Pons (tissue), 1 donor: Measurements from ENCODE around the gene PRDM2.

Source experiments
- DNase-seq: peaks from one replicate; pipeline ENCODE4 v3.0.0-alpha.2; 2016; ENCODE audit warnings: low spot score

Gene PRDM2

GRCh38 chr1:13842497-13842896 is 142.5 kb downstream of the PRDM2 start:
- DNase-seq = no peak

- DNase-seq = no peak
Measured at GRCh38 chr1:13851726-13852125, 151.7 kb downstream of the PRDM2 start.

GRCh38 chr1:13855554-13855953 is 155.6 kb downstream of the PRDM2 start:
- DNase-seq = no peak

- no peak for DNase-seq
Measured at GRCh38 chr1:13860031-13860430, 160.0 kb downstream of the PRDM2 start.

GRCh38 chr1:13864760-13865159 is 164.8 kb downstream of the PRDM2 start:
- no peak for DNase-seq

DNA sequence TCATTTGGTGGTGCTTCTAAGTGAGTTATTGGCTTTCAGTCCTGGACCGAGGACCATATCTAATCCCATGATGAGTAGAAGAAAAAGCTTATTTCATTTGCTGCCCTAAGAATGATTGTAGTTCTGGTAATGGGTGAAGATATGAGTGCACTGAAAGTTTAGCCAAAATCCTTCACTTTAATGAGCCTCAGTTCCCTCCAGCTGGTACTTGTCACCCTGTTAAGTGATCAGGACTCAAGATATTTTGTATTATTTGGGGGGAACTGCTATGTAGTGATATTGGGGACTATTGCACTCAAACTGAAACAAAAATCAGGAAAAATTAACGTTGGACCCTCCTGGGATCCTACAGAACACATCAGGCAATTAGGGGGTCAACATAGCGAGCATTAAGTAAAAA is 165.9 kb downstream of the PRDM2 start:
- DNase-seq = no peak

- DNase-seq = no peak
Measured at GRCh38 chr1:13867603-13868002, 167.6 kb downstream of the PRDM2 start.

DNA sequence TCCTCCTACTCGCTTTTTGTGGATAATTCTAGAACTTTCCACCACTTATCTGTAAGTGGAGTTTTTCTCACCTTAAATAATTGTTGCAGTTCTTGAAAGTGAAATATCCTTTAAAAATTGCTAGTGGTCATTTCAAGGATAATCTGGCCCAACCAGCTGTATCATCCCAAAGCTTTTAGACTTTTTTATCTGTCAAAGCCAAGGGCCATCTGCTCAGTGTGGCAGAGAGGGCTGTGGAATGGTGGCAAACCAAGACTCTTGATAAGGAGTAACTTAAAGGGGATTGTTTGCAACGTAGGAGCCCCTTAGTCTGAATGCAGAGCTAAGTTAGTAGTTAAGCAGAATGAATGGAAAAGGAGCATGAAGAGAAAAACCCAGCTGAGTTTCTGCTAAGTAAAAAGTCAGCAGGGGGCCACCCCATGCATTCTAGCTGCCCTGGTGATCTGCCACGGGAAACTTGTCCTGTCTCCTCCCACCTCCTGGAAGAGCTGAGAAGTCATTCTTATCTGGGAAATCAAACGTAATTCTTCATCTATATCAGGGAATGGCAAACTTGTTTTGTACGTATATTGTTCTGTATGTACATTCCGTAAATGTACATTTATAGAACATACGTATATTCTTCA is 169.3 kb downstream of the PRDM2 start:
- DNase-seq = no peak

GRCh38 chr1:13871413-13871812 is 171.4 kb downstream of the PRDM2 start:
- no peak for DNase-seq

GRCh38 chr1:13871886-13872285 is 171.9 kb downstream of the PRDM2 start:
- no peak for DNase-seq

DNA sequence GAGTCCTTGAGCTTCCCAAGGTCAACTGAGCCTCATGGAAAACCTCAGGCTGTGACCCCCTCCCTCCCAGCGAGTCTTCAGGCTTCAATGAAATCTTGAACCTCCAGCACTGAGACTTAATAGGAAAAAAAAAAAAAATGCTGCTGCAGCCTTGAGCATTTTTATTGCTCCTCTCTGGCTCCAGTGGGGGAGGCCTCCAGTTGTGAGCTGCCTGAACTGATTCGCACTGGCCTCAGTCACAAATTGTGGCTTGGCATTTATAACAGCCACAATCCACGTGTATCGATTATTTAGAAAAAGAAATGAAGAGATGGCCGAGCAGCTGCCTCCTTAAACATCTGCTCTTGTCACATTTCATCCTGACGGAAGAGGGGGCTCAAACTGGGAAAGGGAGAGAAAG is 173.0 kb downstream of the PRDM2 start:
- no peak for DNase-seq
